K562 (cell line): ENCODE data around the gene PRDX6. TPM values are rescaled to one million over a fixed set of nuclear protein-coding genes. Genes with fewer than 3 reads are reported as not detected.
A peak's percentile ranks its signal among the peaks of the same experiment; 100 is the strongest.

ENCODE experiments used
- DEAF1 ChIP-seq: fragments of 450-650 bp; formaldehyde crosslinking; IDR thresholded peaks from 2 replicates; pipeline ENCODE4 v1.4.0; 2020; ENCODE audit warnings: mild to moderate bottlenecking, moderate library complexity
- E2F8 ChIP-seq: fragments of 450-650 bp; IDR thresholded peaks from 2 replicates; pipeline ENCODE4 v1.7.1; 2018; ENCODE audit warnings: mild to moderate bottlenecking, low read depth; ENCODE audit not compliant: partially characterized antibody
- FOXK2 ChIP-seq, 2 experiments: fragments of 450-650 bp; IDR thresholded peaks in 1 of 2; conservative IDR thresholded peaks in 1 of 2; 2 replicates each; pipeline ENCODE4 v1.6.1; 2016; ENCODE audit warnings: low read depth in 2 of 2, mild to moderate bottlenecking in 1 of 2
- KAT7 ChIP-seq: sonication (generic); formaldehyde crosslinking; IDR thresholded peaks from 2 replicates; pipeline ENCODE4 v1.8.0; 2022; ENCODE audit warnings: missing genetic modification reagents, mild to moderate bottlenecking, borderline replicate concordance
- ZKSCAN1 ChIP-seq: fragments of 150-350 bp; IDR thresholded peaks from 2 replicates; pipeline ENCODE4 v1.6.1; 2016; ENCODE audit warnings: low read depth, low read length
- ZNF79 ChIP-seq: fragments of 250-450 bp; sonication (Bioruptor Pico); IDR thresholded peaks from 2 replicates; pipeline ENCODE4 v1.4.0; 2020; ENCODE audit warnings: low read depth, mild to moderate bottlenecking, moderate library complexity
- polyA plus RNA-seq, 8 experiments: library from polyadenylated mRNA; depleted of rRNA in 4 of 8; stranded (reverse) in 5 of 8; unstranded in 3 of 8; fragments of >200 nt; fragmentation: Nextera tagmentation in 2 of 8; fragmentation: Illumina TruSeq in 1 of 8; extraction: Ambion mirVana in 2 of 8; extraction: Trizol in 1 of 8; gene quantifications; 2 replicates each; pipeline versions ENCODE4 v1.2.1 to v1.2.3, GENCODE V29; 2011 to 2014; ENCODE audit warnings: inconsistent platforms in 1 of 8, missing spikeins in 1 of 8
- total RNA-seq, 7 experiments: library from RNA; depleted of rRNA in 6 of 7; stranded (reverse); fragments of >200 nt in 6 of 7; fragmentation: Illumina TruSeq in 2 of 7; extraction: Trizol in 2 of 7; gene quantifications; 2 replicates each; pipeline versions ENCODE4 v1.2.1 to v1.2.3, GENCODE V29; 2011 to 2021; ENCODE audit warnings: low replicate concordance in 1 of 7

Gene PRDX6
- total and polyA plus RNA-seq, 9 of the 15 experiments (the other 6 are each of a cell fraction or from before 2014, with no cell fraction given) = 277 to 1,082 (median 610) TPM

- 0 out of 4 replicates have a peak, but pooled peaks of 1 of the 2 experiments have one; percentile 20 for TF ChIP-seq FOXK2 (conservative IDR thresholded peaks at IDR 0.05 in 1 of 2, IDR thresholded peaks at IDR 0.05 in 1 of 2; ENCODE audit: low read depth in 2 of 2)
- no peak for TF ChIP-seq KAT7 (CRISPR knock-in tag)
- TF ChIP-seq E2F8 = peak; percentile 18
- TF ChIP-seq ZKSCAN1 = peak; percentile 98
- TF ChIP-seq ZNF79 (CRISPR knock-in tag) = no peak
- TF ChIP-seq DEAF1 (CRISPR knock-in tag) = 0 out of 2 replicates have a peak, but pooled peaks have one; percentile 20
Observed at GRCh38 chr1:173476197-173476664, 904 bp upstream of the PRDX6 start (continued).
